Measurements from ENCODE around the gene ZDHHC8.

Gene ZDHHC8

DNA sequence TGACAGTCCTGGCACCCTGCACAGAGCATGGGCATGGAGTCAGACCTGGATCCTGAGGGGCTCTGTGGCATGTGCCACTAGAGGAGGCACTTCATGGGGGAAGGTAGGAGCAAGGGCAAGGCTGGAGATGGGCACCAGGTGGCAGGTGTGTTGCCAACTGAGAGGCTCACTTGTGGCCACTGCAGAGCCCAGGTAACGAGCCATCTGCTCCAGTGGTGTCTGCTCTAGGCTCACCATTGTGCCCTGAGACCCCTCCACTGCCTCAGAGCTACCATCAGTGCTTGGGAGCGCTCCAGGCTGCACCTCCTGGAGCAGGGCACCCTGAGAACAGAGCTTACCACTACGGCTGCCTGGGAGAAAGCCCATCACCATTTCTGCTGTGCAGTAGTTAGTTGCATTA is 1.3 kb upstream of the ZDHHC8 start:
- DNase-seq (ENCODE audit: low spot score) = no peak

DNA sequence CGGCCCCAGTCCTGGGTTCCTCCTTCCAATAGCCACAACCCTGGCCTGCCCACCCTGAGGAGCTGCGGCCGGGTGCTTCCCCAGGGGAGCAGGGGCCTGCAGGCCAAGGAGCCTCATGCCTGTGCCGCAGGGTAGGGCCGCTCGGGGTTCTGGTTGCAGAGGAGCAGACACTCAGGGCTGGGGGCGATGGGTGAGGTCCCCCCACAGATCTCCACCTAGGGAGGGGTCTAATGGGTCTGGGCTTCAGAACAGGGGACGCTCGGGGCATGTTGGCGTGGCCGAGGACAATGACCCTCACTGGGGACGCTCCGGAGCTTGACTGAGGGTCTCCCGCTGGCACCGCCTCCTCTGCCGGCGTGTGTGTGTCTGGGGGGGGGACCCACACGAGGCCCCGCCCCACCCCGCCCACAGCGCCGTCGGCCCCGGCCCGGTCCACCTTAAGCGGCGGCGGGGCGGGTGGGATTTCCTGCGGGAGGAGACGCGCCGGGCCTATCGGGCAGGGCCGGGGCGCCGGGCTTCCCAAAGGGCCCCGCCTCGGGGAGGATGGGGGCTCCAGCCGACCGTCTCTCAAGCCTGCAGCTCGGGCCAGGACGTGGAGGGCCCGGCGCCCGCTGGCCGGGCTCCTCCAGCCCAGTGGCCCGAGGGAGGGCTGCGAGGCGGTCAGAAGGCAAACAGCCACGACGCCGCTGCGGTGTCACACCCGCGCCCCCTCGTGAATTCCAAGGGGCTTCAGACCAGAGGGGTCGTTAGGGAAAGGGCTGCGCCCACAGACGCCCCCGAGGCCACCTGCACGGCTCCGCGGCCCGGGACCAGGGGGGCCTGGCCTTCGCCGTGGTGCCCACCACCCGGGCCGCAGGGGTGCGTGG is 640 bp upstream of the ZDHHC8 start:
- DNase-seq (ENCODE audit: low spot score) = no peak

DNA sequence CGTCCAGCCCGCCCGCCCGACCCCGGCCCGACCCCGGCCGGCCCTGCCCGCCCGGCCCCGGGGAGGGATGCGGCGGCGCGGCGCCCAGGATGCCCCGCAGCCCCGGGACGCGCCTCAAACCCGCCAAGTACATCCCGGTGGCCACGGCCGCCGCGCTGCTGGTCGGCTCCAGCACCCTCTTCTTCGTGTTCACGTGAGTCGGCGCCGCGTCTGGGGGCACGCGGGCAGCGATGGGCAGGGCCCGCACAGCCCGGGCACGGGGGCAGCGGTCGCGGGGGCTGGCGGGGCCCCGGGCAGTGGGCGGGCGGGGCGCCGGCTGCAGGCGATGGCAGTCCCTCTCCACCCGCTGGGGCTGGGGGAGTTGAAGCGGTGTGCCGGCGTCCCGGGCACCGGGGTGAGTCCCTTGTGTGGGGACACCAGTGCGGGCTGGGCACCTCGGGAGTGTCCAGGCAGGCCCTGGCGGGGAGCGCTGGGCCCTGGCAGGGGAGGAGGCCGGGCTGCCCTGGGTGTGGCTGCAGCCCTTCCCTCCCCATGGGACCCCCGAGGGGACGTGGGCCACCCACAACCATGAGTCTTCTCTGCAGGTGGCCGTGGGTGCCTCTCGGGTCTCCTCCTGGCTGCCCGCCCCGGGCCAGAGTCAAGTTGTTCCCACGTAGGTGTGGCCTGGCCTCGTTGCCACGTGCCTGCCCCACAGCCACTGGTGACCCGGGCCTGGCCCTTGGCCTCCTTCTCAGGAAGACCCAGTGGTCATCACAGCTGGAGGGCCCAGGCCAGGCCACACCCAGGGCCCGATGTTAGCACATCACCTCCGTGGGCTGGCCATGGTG is 468 bp downstream of the ZDHHC8 start:
- no peak for DNase-seq (ENCODE audit: low spot score)

DNA sequence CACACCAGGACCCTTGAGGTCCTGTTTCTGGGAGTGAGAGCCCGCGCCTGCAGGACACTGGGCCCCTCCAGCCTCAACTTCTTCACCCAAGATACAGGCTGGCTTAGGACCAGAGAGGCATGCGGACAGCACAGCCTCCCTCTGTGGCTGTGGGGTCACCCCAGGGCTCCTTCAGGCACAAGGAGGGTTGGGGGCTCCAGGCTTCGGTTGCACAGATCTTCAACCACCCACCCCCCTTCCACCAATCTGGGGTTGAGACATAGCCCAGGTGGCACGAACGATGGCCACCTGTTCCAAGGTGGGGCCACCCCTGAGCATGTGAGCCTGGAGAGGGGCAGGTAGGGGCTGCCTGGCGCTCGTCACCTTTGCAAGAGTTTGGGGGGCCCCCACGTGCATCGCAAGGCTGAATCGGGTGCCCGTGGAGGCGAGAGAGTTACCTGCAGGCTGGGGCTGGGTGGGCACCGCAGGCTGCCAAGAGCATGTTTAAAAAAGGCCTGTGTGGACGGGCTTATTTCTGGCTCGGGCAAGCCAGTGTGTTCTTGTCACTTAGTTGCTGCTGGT is 1.2 kb downstream of the ZDHHC8 start:
- no peak for DNase-seq (ENCODE audit: low spot score)

DNA sequence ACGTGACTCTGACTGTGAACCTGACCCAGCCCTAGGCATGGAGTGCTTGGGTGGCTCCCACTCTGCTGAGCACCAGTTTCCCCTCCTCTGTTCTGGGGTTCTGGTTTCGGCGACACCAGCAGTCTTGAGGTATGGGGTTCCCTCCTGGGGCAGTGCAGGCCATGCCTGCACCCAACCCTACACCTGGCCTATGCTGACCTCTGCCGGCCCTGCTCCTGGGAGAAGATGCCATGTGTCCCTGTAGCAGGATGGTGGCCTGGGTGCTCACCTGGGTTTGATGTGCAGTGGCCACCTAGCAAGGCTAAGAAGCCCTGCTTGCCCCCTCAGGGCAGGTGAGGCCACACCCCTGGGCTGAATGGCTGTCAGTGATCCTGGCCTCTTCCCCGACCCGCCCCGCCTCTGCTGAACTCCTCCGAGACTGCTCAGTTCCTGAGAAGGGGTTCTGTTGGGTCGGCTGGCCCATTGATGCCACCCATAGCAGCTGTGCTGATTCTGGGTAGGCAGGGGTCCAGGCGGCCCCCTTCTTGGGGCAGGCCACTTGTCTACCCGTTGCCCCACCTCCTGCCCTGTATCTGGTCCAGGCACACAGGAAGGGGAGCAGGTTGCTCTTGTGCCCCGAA is 2.4 kb downstream of the ZDHHC8 start:
- DNase-seq (ENCODE audit: low spot score) = no peak

DNA sequence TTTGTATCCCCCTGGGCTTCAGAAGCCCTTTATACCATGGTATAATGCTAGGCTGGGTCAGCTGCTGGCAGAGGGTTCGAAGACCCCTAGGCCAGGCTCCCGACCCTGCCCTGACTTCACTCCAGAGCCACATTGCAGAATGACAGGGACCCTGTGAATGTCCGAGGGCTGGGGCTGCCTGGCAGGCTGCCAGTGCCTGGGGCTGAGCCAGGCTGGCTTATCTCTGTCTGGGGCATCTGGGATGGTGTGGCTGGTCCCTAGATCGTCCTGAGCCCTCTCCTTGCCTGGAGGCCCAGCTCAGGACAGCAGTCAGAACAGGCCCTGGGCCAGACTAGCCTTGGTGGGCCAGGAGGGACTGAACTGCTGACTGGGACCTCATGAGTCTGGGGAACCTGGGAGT is 3.7 kb downstream of the ZDHHC8 start:
- DNase-seq (ENCODE audit: low spot score) = no peak

DNA sequence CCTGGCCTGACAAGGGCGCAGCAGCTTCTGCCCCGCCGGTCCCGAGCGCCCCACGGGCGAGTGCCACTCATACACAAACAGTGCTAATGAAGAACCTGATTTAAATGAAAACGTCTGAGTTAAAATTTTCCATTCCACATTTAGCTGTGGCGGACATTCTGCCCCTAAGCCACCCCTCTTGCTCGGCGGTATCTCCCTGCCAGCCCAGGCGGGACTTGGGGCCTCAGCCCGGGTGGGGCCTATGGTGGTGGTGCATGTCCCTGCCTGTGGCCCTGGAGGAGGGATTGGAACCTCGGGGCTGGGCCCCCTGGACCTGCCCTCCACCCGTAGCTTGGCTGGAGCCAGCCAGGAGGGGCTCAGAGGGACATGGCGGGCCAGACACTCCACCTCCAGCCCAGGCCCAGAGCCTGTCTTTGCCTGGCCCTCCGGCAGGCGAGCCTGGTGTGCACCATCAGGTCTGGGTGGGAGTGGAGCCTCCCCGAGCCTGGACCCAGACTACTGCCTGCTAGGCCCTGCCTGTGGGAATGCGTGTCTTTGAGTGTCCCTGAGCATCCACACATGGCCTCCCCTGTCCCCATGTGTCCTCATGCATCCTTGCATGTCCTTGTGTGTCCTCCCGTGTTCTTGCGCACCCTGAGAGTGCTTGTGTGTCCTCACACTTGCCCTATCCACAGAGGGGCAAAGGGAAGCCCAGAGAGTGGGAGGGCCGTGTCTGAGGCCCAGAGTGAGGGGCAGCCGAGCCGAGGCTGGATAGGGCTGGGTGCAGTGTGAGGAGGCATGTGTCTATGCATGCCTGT is 4.4 kb downstream of the ZDHHC8 start:
- peak; percentile 55 for DNase-seq (ENCODE audit: low spot score)

DNA sequence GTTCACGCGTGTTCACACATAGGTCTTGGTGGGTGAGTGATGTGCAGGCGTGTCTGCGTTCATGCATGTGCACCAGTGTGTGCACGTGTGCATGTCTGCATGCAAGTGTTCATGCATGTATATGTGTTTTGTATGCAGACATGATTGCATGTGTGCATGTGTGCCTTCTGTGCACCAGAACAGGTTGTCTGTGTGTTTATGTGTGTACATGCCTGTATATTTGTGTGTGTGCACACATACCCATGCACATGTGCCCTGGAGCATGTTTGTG is 4.9 kb downstream of the ZDHHC8 start:
- no peak for DNase-seq (ENCODE audit: low spot score)

DNA sequence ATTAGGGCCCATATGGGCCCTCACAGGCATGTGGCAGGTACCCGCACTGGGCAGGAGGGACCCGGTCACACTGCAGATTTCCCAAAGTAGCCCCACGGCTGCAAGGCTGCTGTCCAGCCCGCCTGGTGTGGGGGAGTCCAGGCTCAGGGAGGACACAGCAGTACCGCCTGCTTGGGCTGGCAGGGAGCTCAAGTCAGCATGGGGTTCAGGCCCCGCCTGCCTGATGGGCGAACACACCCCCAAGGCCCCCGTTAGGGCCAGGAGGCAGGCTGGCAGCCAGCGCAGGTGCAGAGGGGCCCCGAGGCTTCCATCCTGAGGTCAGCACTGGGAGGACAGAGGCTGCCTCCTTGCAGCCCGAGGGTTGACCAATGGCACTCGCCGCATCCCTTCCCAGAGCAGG is 5.5 kb downstream of the ZDHHC8 start:
- DNase-seq (ENCODE audit: low spot score) = no peak

DNA sequence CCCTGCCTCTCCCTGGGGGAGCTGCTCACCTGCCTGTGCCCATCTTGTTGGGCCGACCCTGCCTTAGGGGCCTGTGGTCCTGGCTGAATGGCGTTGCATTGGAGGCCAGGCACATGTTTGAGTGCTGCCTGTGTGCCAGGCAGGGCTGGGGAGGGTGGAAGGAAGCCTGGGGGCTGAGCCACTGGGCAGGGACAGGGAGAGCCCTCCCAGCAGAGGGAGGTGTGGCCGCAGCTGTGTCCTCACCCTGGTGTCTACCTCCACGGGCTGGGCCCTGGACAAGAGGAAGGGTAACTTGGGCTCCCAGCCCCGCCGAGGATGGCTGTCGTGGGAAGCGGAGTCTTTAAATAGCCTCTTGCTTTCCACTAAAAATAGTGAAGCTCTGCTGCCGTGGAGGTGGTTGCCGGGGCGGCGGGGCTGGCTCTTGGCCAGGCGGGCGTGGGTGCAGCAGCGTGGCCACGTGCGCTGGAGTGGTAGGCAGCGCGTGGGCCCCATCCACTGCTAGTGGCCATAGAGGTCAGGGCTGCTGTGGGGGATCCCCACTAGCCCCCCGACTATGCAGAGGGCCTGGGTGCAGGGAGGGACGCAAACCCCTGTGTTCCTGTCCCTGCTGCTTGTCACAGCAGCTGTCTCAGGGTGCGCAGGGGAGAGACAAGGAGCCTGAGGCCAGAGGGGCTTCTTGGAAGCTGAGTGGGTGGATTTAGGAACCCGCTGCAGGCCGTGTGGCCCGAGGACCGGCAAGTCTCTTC is 6.2 kb downstream of the ZDHHC8 start:
- no peak for DNase-seq (ENCODE audit: low spot score)

DNA sequence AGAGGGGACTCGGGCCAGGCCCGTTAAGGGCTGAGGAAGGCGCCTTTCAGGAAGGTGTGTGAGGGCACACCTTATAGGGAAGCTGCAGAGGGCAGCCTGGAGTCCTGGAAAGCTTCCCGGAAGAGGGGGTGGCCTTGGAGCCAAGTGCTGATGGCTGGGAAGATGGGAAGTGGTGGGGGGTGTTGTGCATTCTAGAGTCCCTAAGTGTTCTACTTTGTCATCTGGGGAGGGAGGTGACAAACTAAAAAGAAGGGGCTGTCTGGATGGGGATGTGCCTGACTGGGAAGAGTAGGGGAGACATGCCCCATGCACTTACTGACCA is 6.8 kb downstream of the ZDHHC8 start:
- DNase-seq (ENCODE audit: low spot score) = no peak

DNA sequence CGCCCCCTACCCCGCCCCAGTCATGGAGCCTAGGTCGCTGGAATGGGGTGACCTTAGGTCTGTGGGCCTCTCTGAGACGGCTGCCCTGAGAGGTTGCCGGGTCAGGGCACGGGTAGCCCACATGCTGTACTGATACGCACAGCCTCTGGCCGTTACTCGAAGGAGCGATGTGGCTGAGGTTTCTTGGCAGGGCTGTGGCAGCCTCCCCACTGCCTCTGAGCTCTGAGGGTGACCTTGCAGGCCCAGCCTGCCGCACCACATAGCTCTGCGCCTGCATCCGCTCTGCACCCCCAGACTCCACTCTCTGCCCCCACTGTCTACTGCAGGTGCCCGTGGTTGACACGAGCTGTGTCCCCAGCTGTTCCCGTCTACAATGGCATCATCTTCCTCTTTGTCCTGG is 7.3 kb downstream of the ZDHHC8 start:
- DNase-seq (ENCODE audit: low spot score) = no peak

DNA sequence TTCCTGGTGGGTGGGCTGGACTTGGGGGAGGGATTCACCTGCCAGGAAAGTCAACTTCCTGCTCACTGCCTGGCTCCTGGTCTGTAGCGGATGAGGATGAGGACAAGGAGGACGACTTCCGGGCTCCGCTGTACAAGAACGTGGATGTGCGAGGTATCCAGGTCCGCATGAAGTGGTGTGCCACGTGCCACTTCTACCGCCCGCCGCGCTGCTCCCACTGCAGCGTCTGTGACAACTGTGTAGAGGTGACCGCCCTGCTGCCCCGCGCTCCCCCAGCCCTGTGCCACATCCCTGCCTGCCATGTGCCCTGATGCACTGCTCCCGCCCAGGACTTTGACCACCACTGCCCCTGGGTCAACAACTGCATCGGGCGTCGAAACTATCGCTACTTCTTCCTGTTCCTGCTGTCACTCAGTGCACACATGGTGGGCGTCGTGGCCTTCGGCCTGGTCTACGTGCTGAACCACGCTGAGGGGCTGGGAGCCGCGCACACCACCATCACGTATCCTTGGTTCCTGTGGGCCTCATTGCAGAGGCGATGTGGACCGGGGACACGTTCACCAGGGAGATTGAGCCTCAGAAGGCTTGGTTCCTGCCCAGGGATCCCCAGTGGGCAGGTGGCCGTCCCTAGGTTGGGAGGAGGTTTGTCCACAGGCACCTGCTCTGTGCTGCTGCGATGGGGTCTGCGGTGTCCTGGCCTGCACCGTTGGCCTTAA is 7.9 kb downstream of the ZDHHC8 start:
- DNase-seq (ENCODE audit: low spot score) = no peak

DNA sequence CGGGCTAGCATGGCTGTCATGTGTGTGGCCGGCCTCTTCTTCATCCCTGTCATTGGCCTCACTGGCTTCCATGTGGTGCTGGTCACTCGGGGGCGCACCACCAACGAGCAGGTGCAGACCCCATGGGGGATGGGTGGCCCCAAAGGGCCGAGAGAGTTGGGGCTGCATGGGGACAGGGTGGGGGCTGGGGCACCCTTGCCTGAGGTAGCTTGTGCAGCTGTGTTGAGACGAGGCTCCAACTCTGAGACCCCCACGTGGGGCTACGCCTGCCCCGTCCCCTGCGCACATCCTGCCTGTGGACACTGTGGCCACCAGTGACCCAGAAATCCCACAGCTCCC is 8.5 kb downstream of the ZDHHC8 start:
- no peak for DNase-seq (ENCODE audit: low spot score)

DNA sequence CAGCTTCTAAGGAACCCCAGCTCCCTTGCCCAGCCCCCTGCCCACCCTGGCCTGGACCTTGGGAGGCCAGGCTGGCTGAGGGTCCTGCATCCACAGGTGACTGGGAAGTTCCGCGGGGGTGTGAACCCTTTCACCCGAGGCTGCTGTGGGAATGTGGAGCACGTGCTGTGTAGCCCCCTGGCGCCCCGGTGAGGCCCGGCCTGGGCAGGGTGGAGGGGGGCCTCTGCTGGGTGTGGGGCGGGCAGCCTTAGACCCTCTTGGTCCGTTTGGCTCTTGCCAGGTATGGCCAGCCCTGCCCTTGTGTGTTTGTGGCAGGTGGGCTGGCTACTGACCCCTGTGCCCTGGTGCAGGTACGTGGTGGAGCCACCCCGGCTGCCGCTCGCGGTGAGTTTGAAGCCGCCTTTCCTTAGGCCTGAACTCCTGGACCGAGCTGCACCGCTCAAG is 8.9 kb downstream of the ZDHHC8 start:
- DNase-seq (ENCODE audit: low spot score) = no peak

DNA sequence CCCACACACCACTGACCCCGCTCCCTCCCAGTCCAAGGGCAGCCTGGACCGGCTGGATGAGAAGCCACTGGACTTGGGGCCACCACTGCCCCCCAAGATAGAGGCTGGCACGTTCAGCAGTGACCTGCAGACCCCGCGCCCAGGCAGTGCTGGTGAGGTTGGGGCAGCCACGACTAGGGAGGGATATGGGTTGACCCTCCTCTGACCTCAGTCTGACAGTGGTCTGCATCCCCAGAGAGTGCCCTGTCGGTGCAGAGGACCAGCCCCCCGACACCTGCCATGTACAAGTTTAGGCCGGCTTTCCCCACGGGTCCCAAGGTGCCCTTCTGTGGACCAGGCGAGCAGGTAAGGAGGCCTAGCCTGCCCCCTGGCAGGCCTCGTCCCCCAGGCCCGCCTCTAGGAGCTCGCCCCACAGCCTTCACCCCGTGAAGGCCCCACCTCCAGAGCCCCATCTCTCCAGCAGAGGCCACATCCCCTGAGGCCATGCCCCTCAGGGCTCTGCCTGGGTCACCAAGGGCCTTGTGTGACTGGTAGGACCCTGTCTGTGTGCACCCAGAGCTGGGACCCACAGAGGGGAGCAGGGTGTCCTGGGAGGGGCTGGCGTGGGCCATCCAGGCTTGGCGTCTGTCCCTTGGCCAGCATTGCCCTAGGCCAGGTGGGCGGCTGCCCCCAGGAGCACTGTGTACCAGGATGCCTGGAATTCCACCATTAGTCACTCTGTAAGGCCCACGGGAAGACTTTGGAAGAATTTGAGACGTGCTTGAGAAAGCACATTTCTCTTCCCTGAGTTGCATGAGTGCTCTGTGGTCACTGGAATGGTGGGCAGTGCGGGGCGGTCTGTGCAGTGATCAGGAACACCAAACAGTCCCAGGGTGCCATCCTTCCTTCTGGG is 9.8 kb downstream of the ZDHHC8 start:
- DNase-seq (ENCODE audit: low spot score) = no peak

DNA sequence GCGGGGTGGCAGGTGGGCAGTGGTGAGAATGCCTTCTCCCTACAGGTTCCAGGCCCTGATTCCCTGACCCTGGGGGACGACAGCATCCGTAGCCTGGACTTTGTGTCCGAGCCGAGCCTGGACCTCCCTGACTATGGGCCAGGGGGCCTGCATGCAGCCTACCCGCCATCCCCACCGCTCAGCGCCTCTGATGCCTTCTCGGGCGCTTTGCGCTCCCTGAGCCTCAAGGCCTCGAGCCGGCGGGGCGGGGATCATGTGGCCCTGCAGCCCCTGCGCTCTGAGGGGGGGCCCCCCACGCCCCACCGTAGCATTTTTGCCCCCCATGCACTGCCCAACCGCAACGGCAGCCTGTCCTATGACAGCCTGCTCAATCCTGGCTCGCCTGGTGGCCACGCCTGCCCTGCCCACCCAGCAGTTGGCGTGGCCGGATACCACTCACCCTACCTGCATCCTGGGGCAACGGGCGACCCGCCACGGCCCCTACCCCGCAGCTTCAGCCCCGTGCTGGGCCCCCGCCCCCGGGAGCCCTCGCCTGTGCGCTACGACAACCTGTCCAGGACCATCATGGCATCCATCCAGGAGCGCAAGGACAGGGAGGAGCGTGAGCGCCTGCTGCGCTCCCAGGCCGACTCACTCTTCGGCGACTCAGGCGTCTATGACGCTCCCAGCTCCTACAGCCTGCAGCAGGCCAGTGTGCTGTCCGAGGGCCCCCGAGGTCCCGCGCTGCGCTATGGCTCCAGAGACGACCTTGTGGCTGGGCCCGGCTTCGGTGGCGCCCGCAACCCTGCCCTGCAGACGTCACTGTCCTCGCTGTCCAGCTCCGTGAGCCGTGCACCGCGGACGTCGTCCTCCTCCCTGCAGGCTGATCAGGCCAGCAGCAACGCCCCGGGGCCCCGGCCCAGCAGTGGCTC is 11.4 kb downstream of the ZDHHC8 start:
- DNase-seq (ENCODE audit: low spot score) = no peak

DNA sequence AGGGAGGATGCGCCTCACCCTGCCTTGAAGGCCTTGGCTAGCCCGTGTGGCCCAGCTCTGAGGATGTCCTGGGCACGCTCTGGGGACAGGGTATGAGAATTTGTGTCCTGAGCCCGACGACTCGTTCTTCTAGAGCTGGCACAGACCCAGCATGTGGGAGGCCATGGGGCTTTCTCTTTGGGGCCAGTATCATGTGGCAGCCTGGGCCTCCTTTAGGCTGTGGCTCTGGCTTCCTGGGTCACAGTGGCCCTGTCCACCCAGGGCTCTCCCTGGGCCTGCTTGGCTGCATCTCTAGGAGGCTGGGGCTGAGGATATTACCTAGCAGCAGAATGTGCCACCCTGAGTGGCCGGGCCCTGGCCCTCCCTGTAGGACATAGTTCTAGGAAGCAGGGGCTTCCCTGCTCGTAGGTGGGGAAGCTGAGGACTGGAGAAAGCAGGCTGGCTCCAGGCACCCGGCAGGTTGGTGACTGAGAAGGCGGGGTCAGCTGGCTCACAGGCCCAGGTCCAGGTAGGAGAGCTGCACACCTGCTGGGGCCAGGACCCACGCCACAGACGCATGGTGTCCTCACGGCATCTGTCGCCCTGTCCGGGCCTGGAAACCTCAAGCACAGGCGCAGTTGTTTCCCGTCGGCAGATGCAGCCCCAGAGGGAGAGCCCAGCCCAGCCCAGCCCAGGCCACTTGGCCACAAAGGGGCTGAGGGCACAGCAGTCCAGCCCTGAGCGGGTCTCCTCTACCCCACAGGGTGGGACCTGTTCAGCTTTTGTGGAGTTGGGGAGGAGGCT is 12.5 kb downstream of the ZDHHC8 start:
- DNase-seq (ENCODE audit: low spot score) = no peak

All from NAMALWA (cell line).